ENCODE measurements around the gene NLE1. TPM values are rescaled to one million over a fixed set of nuclear protein-coding genes. Genes with fewer than 3 reads are reported as not detected.

Gene NLE1
- total and polyA plus RNA-seq, 4 donors: 2.1 to 7.7 (median 5.8) TPM

DNA sequence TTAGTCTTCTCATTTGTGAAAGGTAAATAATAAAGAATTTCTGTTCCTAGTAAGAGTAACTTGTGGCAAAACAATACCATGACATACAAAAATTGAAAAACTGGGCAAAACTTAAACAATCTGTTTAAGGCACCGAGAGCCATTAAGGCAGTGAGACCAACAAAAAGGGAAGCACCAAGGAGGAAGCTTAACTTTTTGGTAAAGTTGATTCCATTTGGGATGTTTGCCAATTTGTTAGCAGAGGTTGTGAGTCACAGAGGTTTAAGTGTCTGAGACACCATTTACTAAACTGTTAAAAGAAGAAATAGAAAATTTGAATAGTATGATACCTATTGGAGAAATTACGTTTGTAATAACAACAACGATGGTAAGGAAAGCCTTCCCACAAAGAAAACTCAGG lies 47.2 kb upstream of the NLE1 start (continued):
- TF ChIP-seq, protein P1, sequence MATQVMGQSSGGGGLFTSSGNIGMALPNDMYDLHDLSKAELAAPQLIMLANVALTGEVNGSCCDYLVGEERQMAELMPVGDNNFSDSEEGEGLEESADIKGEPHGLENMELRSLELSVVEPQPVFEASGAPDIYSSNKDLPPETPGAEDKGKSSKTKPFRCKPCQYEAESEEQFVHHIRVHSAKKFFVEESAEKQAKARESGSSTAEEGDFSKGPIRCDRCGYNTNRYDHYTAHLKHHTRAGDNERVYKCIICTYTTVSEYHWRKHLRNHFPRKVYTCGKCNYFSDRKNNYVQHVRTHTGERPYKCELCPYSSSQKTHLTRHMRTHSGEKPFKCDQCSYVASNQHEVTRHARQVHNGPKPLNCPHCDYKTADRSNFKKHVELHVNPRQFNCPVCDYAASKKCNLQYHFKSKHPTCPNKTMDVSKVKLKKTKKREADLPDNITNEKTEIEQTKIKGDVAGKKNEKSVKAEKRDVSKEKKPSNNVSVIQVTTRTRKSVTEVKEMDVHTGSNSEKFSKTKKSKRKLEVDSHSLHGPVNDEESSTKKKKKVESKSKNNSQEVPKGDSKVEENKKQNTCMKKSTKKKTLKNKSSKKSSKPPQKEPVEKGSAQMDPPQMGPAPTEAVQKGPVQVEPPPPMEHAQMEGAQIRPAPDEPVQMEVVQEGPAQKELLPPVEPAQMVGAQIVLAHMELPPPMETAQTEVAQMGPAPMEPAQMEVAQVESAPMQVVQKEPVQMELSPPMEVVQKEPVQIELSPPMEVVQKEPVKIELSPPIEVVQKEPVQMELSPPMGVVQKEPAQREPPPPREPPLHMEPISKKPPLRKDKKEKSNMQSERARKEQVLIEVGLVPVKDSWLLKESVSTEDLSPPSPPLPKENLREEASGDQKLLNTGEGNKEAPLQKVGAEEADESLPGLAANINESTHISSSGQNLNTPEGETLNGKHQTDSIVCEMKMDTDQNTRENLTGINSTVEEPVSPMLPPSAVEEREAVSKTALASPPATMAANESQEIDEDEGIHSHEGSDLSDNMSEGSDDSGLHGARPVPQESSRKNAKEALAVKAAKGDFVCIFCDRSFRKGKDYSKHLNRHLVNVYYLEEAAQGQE (IDR thresholded peaks at IDR 0.05): no peak
- TF ChIP-seq, protein P2, sequence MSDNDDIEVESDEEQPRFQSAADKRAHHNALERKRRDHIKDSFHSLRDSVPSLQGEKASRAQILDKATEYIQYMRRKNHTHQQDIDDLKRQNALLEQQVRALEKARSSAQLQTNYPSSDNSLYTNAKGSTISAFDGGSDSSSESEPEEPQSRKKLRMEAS (IDR thresholded peaks at IDR 0.05): no peak

DNA sequence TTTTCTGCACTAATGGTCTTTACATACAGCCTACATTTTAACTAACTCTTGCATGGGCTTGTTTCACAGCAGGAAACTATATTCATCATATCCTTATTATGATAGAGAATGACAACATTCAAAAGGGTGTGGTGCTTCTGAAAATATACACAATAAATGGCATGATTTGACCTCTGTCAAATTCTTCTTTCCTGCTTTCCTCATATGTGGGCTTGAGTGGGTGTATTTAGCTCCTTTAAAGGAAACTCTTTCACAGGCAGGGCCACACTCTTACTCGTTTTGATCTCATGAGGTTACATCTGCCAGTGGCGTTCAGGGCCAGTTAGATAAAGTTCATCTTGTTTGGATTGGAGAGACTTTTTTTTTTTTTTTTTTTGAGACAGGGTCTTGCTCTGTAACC lies 46.0 kb upstream of the NLE1 start:
- DNase-seq (ENCODE audit: low spot score): no peak
- no peak overlapping the region for H3K9ac ChIP-seq (ENCODE audit: low read depth in 1 of 2, low read length in 2 of 2)
- H3K9me3 ChIP-seq (ENCODE audit: control insufficient read depth in 4 of 4, low read length in 3 of 4): no peaks in the 10 kb centered on the region
- no peak overlapping the region for H3K27ac ChIP-seq (ENCODE audit: low read depth in 1 of 2, low read length in 2 of 2)
- no peaks in the 10 kb centered on the region for H3K36me3 ChIP-seq (ENCODE audit: control insufficient read depth in 4 of 4, insufficient read depth in 3 of 4, low read depth in 1 of 4, low read length in 3 of 4)
- no peaks in the 10 kb centered on the region for H3K4me1 ChIP-seq (ENCODE audit: control insufficient read depth in 4 of 4, insufficient read depth in 4 of 4, low read length in 3 of 4)
- no peak overlapping the region for H3K4me3 ChIP-seq (ENCODE audit: low read depth in 1 of 3, low read length in 3 of 3)
- WGBS: 40% methylated on average over 2 of the region's 2 CpGs
- peaks cover 0 to 3% (median 0%) of the 10 kb centered on the region in 4 donors for H3K27me3 ChIP-seq (ENCODE audit: control insufficient read depth in 4 of 4, insufficient read depth in 4 of 4, low read length in 3 of 4)
- TF ChIP-seq, protein P3, sequence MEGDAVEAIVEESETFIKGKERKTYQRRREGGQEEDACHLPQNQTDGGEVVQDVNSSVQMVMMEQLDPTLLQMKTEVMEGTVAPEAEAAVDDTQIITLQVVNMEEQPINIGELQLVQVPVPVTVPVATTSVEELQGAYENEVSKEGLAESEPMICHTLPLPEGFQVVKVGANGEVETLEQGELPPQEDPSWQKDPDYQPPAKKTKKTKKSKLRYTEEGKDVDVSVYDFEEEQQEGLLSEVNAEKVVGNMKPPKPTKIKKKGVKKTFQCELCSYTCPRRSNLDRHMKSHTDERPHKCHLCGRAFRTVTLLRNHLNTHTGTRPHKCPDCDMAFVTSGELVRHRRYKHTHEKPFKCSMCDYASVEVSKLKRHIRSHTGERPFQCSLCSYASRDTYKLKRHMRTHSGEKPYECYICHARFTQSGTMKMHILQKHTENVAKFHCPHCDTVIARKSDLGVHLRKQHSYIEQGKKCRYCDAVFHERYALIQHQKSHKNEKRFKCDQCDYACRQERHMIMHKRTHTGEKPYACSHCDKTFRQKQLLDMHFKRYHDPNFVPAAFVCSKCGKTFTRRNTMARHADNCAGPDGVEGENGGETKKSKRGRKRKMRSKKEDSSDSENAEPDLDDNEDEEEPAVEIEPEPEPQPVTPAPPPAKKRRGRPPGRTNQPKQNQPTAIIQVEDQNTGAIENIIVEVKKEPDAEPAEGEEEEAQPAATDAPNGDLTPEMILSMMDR (IDR thresholded peaks at IDR 0.05; ENCODE audit: low read depth, low read length, missing input control): no peak
- TF ChIP-seq SP1 (IDR thresholded peaks at IDR 0.05) (no peak), FOXA1 (IDR thresholded peaks at IDR 0.05) (no peak), RAD21 (IDR thresholded peaks at IDR 0.05) (no peak), TAF1 (conservative IDR thresholded peaks at IDR 0.05) (no peak)
- TF ChIP-seq, protein P2 (IDR thresholded peaks at IDR 0.05): no peak

DNA sequence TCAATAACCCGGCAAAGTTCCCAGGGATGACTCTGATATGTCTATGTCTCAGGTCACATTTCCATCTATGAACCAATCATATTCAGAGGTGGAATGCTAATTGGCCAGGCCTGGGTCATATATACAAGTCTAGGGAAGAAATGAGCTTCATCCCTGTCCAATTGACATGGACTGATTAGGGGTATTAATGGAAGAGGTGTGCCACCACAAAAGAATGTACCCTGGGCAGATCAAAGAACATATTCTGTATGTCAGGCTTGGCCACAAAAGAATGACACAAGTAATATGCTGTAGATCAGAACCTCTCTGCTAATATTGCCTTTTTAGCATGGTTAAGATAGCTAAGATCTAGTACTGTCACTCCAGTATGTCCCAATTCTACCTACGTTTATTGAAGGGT lies 45.4 kb upstream of the NLE1 start:
- no peak overlapping the region for H3K4me3 ChIP-seq (ENCODE audit: low read depth in 1 of 3, low read length in 3 of 3)
- H3K9ac ChIP-seq (ENCODE audit: low read depth in 1 of 2, low read length in 2 of 2): no peak overlapping the region
- H3K27ac ChIP-seq (ENCODE audit: low read depth in 1 of 2, low read length in 2 of 2): no peak overlapping the region
- DNase-seq (ENCODE audit: low spot score): no peak
- H3K27me3 ChIP-seq (ENCODE audit: control insufficient read depth in 4 of 4, insufficient read depth in 4 of 4, low read length in 3 of 4): peaks cover 0 to 3% (median 0%) of the 10 kb centered on the region in 4 donors
- H3K36me3 ChIP-seq (ENCODE audit: control insufficient read depth in 4 of 4, insufficient read depth in 3 of 4, low read depth in 1 of 4, low read length in 3 of 4): no peaks in the 10 kb centered on the region
- no peaks in the 10 kb centered on the region for H3K4me1 ChIP-seq (ENCODE audit: control insufficient read depth in 4 of 4, insufficient read depth in 4 of 4, low read length in 3 of 4)
- no peaks in the 10 kb centered on the region for H3K9me3 ChIP-seq (ENCODE audit: control insufficient read depth in 4 of 4, low read length in 3 of 4)
- 88% methylated on average over 2 of the region's 2 CpGs for WGBS
- TF ChIP-seq SP1 (IDR thresholded peaks at IDR 0.05) (no peak), HNF4A (conservative IDR thresholded peaks at IDR 0.05) (no peak), HNF4G (IDR thresholded peaks at IDR 0.05) (no peak), RXRA (IDR thresholded peaks at IDR 0.05) (no peak), FOXA2 (IDR thresholded peaks at IDR 0.05) (no peak), TAF1 (conservative IDR thresholded peaks at IDR 0.05) (no peak)
- TF ChIP-seq, protein P2 (IDR thresholded peaks at IDR 0.05): no peak
- TF ChIP-seq, protein P4, sequence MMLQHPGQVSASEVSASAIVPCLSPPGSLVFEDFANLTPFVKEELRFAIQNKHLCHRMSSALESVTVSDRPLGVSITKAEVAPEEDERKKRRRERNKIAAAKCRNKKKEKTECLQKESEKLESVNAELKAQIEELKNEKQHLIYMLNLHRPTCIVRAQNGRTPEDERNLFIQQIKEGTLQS (IDR thresholded peaks at IDR 0.05): no peak
- TF ChIP-seq, protein P1 (IDR thresholded peaks at IDR 0.05): no peak
- TF ChIP-seq, protein P3 (IDR thresholded peaks at IDR 0.05; ENCODE audit: low read depth, low read length, missing input control): no peak

All from liver (tissue), 9 donors.